Loucy (cell line): ENCODE data around the gene RYR2.

Experiments
- CTCF ChIP-seq: fragments of 200-600 bp; sonication (generic); conservative IDR thresholded peaks from 2 replicates; pipeline ENCODE4 v1.5.1; 2014; ENCODE audit warnings: mild to moderate bottlenecking, antibody characterized with exemption, low read length
- EZH2phosphoT487 ChIP-seq: fragments of 200-600 bp; IDR thresholded peaks from 2 replicates; pipeline ENCODE4 v1.6.1; 2018; ENCODE audit warnings: antibody characterized with exemption, mild to moderate bottlenecking, moderate library complexity, borderline replicate concordance

- TF ChIP-seq CTCF (no peak), EZH2phosphoT487 (no peak)
Observed at GRCh38 chr1:237058470-237058869, 16.5 kb downstream of the RYR2 start.
